Fibroblast of lung (primary cell): ENCODE measurements around the gene DGLUCY. TPM values are rescaled to one million over a fixed set of nuclear protein-coding genes. Genes with fewer than 3 reads are reported as not detected.

Experiments
- DNase-seq, 2 donors: peaks; one replicate each; pipeline versions ENCODE4 v3.0.0 to v3.0.0-alpha.2; 2010; ENCODE audit warnings: low read depth in 2 of 2
- H2AFZ ChIP-seq: 2 replicates; pipeline ENCODE4 v1.5.1; 2012; ENCODE audit warnings: low read length, control low read depth, inconsistent platforms
- H3K27ac ChIP-seq: 2 replicates; pipeline ENCODE4 v1.5.1; 2011; ENCODE audit warnings: low read length, control low read depth; ENCODE audit not compliant: insufficient read depth
- H3K27me3 ChIP-seq: 2 replicates; pipeline ENCODE4 v1.5.1; 2011; ENCODE audit warnings: mild to moderate bottlenecking, low read length; ENCODE audit not compliant: control insufficient read depth, insufficient read depth
- H3K36me3 ChIP-seq: 2 replicates; pipeline ENCODE4 v1.5.1; 2011; ENCODE audit warnings: low read length; ENCODE audit not compliant: control insufficient read depth, insufficient read depth
- H3K4me1 ChIP-seq: 2 replicates; pipeline ENCODE4 v1.5.1; 2011; ENCODE audit warnings: low read length; ENCODE audit not compliant: control insufficient read depth, insufficient read depth; ENCODE audit errors: extremely low read depth
- H3K4me2 ChIP-seq: 2 replicates; pipeline ENCODE4 v1.5.1; 2011; ENCODE audit warnings: low read length, control low read depth; ENCODE audit not compliant: insufficient read depth; ENCODE audit errors: extremely low read depth
- H3K4me3 ChIP-seq, 4 experiments: fragments of 200-600 bp in 1 of 4; sonication (generic) in 1 of 4; replicated peaks in 1 of 4; 2 replicates each; pipeline ENCODE4 v1.5.1; 2011 to 2016; ENCODE audit warnings: low read length in 4 of 4, low read depth in 3 of 4, mild to moderate bottlenecking in 3 of 4, control low read depth in 2 of 4, inconsistent platforms in 1 of 4, mixed read lengths in 1 of 4; ENCODE audit not compliant: insufficient read depth in 1 of 4; ENCODE audit errors: control extremely low read depth in 1 of 4
- H3K79me2 ChIP-seq: 2 replicates; pipeline ENCODE4 v1.5.1; 2012; ENCODE audit warnings: mild to moderate bottlenecking, low read length, inconsistent platforms; ENCODE audit not compliant: control insufficient read depth, insufficient read depth
- H3K9ac ChIP-seq: 2 replicates; pipeline ENCODE4 v1.5.1; 2011; ENCODE audit warnings: mild to moderate bottlenecking, low read length, control low read depth; ENCODE audit not compliant: insufficient read depth
- H3K9me3 ChIP-seq: 2 replicates; pipeline ENCODE4 v1.5.1; 2012; ENCODE audit warnings: low read depth, low read length; ENCODE audit not compliant: control insufficient read depth, insufficient read depth
- H4K20me1 ChIP-seq: 2 replicates; pipeline ENCODE4 v1.5.1; 2011; ENCODE audit warnings: low read length; ENCODE audit not compliant: control insufficient read depth, insufficient read depth; ENCODE audit errors: extremely low read depth
- CTCF ChIP-seq, 2 donors: IDR thresholded peaks in 1 of 2; conservative IDR thresholded peaks in 1 of 2; 1 replicate in 1 of 2; 2 replicates in 1 of 2; pipeline ENCODE4 v1.5.1; 2011 to 2012; ENCODE audit warnings: low read length in 2 of 2, control low read depth in 1 of 2, inconsistent platforms in 1 of 2, low read depth in 1 of 2, mild to moderate bottlenecking in 1 of 2
- EZH2 ChIP-seq: IDR thresholded peaks from 2 replicates; pipeline ENCODE4 v1.5.1; 2012; ENCODE audit warnings: low read length, control low read depth, mild to moderate bottlenecking; ENCODE audit errors: missing control alignments
- polyA plus RNA-seq, 2 donors: library from polyadenylated mRNA; depleted of rRNA in 1 of 2; stranded (reverse) in 1 of 2; unstranded in 1 of 2; fragments of >200 nt; gene quantifications; 2 replicates each; pipeline ENCODE4 v1.2.1, GENCODE V29; 2011 to 2012; ENCODE audit warnings: missing spikeins in 1 of 2
- total RNA-seq: library from RNA; depleted of rRNA; stranded (reverse); fragments of >200 nt; gene quantifications from 2 replicates; pipeline ENCODE4 v1.2.1, GENCODE V29; 2014

DGLUCY gene
- total and polyA plus RNA-seq, 2 donors (not counting 1 experiment from before 2014, with no cell fraction given) = 26.7 to 62.1 TPM

- no peak overlapping the region for H3K27ac ChIP-seq
- H2AFZ ChIP-seq = no peak overlapping the region
- H3K27me3 ChIP-seq = no peaks in the 10 kb centered on the region
- H3K9me3 ChIP-seq = no peaks in the 10 kb centered on the region
- H3K79me2 ChIP-seq = no peaks in the 10 kb centered on the region
- H3K4me3 ChIP-seq = no peak overlapping the region
- H3K4me2 ChIP-seq = no peak overlapping the region
- no peak overlapping the region for H3K9ac ChIP-seq
- DNase-seq = peak in 1 of 2 donors; percentile 49
- no peaks in the 10 kb centered on the region for H3K4me1 ChIP-seq
- peaks cover 13% of the 10 kb centered on the region for H3K36me3 ChIP-seq
- TF ChIP-seq CTCF (conservative IDR thresholded peaks at IDR 0.05 in 1 of 2, IDR thresholded peaks at IDR 0.05 in 1 of 2; ENCODE audit: low read depth in 1 of 2, low read length in 2 of 2) = no peak
- no peak for TF ChIP-seq EZH2
- H4K20me1 ChIP-seq = no peaks in the 10 kb centered on the region
Measured at GRCh38 chr14:91202234-91202974, 88.5 kb downstream of the DGLUCY start.

- DNase-seq = no peak
- no peaks in the 10 kb centered on the region for H3K4me1 ChIP-seq
- H3K27me3 ChIP-seq = no peaks in the 10 kb centered on the region
- no peaks in the 10 kb centered on the region for H3K9me3 ChIP-seq
- H3K4me2 ChIP-seq = no peak overlapping the region
- no peak for TF ChIP-seq CTCF (conservative IDR thresholded peaks at IDR 0.05 in 1 of 2, IDR thresholded peaks at IDR 0.05 in 1 of 2; ENCODE audit: low read depth in 1 of 2, low read length in 2 of 2)
- TF ChIP-seq EZH2 = no peak
- no peak overlapping the region for H2AFZ ChIP-seq
- H3K4me3 ChIP-seq = no peak overlapping the region
- H3K79me2 ChIP-seq = no peaks in the 10 kb centered on the region
- no peaks in the 10 kb centered on the region for H4K20me1 ChIP-seq
- peaks cover 10% of the 10 kb centered on the region for H3K36me3 ChIP-seq
- no peak overlapping the region for H3K9ac ChIP-seq
- H3K27ac ChIP-seq = no peak overlapping the region
Measured at GRCh38 chr14:91204657-91205056, 90.8 kb downstream of the DGLUCY start.

GRCh38 chr14:91205459-91205858 is 91.6 kb downstream of the DGLUCY start:
- H3K36me3 ChIP-seq = peaks cover 8% of the 10 kb centered on the region
- no peak overlapping the region for H2AFZ ChIP-seq
- no peak for DNase-seq
- H4K20me1 ChIP-seq = no peaks in the 10 kb centered on the region
- H3K27ac ChIP-seq = no peak overlapping the region
- H3K4me2 ChIP-seq = no peak overlapping the region
- no peaks in the 10 kb centered on the region for H3K79me2 ChIP-seq
- no peak overlapping the region for H3K4me3 ChIP-seq
- no peaks in the 10 kb centered on the region for H3K4me1 ChIP-seq
- H3K9ac ChIP-seq = no peak overlapping the region
- no peak for TF ChIP-seq EZH2
- TF ChIP-seq CTCF (conservative IDR thresholded peaks at IDR 0.05 in 1 of 2, IDR thresholded peaks at IDR 0.05 in 1 of 2; ENCODE audit: low read depth in 1 of 2, low read length in 2 of 2) = no peak
- H3K9me3 ChIP-seq = no peaks in the 10 kb centered on the region
- H3K27me3 ChIP-seq = no peaks in the 10 kb centered on the region
